HCT116 (cell line): Measurements from ENCODE around the gene MYOM1.

Experiments used
- CEBPB ChIP-seq: IDR thresholded peaks from 2 replicates; pipeline ENCODE4 v1.6.1; 2012; ENCODE audit warnings: low read depth
- EZH2 ChIP-seq: fragments of 200-600 bp; sonication (generic); IDR thresholded peaks from 2 replicates; pipeline ENCODE4 v1.6.1; 2017; ENCODE audit warnings: antibody characterized with exemption, mixed run types
- EZH2phosphoT487 ChIP-seq: fragments of 200-600 bp; IDR thresholded peaks from 2 replicates; pipeline ENCODE4 v1.6.1; 2018; ENCODE audit warnings: antibody characterized with exemption, borderline replicate concordance
- JUND ChIP-seq: IDR thresholded peaks from 2 replicates; pipeline ENCODE4 v1.6.1; 2012
- MAX ChIP-seq: IDR thresholded peaks from 2 replicates; pipeline ENCODE4 v1.6.1; 2012
- POLR2A ChIP-seq: IDR thresholded peaks from 2 replicates; pipeline ENCODE4 v1.7.0; 2011; ENCODE audit warnings: borderline replicate concordance; ENCODE audit not compliant: insufficient read depth, insufficient read length; ENCODE audit errors: extremely low read depth
- POLR2AphosphoS5 ChIP-seq: IDR thresholded peaks from 2 replicates; pipeline ENCODE4 v1.6.1; 2011; ENCODE audit warnings: mild to moderate bottlenecking, low read depth, low read length, moderate library complexity
- ZNF274 ChIP-seq: fragments of 200-500 bp; sonication (Bioruptor generic); IDR thresholded peaks from 2 replicates; pipeline ENCODE4 v1.6.1; 2014; ENCODE audit warnings: mild to moderate bottlenecking, low read depth, low read length, inconsistent platforms
- TF ChIP-seq, protein P1 (sequence below), 3 experiments: fragments of 200-600 bp in 1 of 3; sonication (generic) in 1 of 3; IDR thresholded peaks in 2 of 3; conservative IDR thresholded peaks in 1 of 3; 2 replicates each; pipeline ENCODE4 v1.5.1; 2012 to 2017; ENCODE audit warnings: low read depth in 2 of 3, low read length in 2 of 3, antibody characterized with exemption in 1 of 3, borderline replicate concordance in 1 of 3, control low read depth in 1 of 3, mild to moderate bottlenecking in 1 of 3, mixed read lengths in 1 of 3, mixed run types in 1 of 3, moderate library complexity in 1 of 3; ENCODE audit not compliant: insufficient read depth in 1 of 3

DNA sequence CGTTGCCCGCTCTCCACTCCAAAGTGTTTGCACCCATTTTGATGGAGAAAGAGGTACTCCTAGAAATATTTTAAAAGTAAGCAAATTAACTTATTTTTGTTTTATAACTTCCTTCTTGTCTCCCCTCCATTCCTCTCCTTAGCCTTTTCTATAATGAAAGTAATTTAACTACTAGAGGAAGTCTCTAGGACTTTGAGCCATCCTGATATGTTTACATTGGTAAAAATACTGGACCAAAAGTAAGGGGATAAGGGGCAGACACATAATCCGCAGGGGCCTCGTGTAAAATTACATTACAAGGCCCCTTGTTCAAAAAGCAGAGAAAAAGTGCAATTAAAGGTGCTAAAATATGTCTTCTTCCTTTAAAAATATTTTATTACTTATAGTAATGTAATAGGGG, 55.4 kb downstream of the MYOM1 start:
- no peak for TF ChIP-seq ZNF274
- TF ChIP-seq, protein P1, sequence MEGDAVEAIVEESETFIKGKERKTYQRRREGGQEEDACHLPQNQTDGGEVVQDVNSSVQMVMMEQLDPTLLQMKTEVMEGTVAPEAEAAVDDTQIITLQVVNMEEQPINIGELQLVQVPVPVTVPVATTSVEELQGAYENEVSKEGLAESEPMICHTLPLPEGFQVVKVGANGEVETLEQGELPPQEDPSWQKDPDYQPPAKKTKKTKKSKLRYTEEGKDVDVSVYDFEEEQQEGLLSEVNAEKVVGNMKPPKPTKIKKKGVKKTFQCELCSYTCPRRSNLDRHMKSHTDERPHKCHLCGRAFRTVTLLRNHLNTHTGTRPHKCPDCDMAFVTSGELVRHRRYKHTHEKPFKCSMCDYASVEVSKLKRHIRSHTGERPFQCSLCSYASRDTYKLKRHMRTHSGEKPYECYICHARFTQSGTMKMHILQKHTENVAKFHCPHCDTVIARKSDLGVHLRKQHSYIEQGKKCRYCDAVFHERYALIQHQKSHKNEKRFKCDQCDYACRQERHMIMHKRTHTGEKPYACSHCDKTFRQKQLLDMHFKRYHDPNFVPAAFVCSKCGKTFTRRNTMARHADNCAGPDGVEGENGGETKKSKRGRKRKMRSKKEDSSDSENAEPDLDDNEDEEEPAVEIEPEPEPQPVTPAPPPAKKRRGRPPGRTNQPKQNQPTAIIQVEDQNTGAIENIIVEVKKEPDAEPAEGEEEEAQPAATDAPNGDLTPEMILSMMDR (IDR thresholded peaks at IDR 0.05 in 2 of 3, conservative IDR thresholded peaks at IDR 0.05 in 1 of 3; ENCODE audit: borderline replicate concordance in 1 of 3, insufficient read depth in 1 of 3, low read depth in 2 of 3, low read length in 2 of 3): no peak
- TF ChIP-seq MAX: no peak
- TF ChIP-seq JUND: no peak
- no peak for TF ChIP-seq POLR2AphosphoS5
- no peak for TF ChIP-seq CEBPB
- TF ChIP-seq EZH2phosphoT487: no peak
- TF ChIP-seq POLR2A: no peak
- TF ChIP-seq EZH2: no peak
